Measurements from ENCODE around the gene RIBC2.

Gene RIBC2

DNA sequence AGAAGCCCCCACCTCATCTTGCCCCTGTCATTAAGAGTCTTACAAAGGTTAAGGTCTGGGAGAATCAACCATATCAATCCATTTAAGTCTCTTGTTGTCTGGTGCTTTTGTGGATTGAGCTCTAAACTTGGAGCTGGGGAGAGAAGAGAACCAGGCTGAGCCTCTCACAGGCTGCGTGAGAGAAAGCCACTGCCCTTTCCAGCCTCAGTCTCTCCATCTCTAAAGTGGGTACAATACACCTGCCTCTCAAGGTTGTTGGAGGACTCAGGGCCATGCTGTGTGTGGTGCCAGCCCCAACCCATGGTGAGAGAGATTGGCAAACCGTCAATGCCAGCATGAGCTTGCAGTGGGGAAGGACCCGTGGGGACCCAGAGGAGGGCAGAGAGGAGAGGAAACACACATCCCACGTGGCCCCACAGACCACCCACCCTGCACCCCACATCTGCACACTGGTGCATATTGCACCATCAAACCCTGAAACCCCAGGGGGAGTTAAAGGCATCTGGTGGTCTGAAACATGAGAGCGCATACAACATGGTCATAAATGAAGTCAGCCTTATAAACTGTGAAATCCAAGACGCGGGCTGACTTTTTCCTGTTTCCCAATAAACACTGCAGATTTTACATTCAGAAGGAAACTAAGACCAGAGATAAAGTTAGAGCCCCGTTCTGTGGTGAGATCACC is 61.7 kb downstream of the RIBC2 start:
- DNase-seq = no peak

DNA sequence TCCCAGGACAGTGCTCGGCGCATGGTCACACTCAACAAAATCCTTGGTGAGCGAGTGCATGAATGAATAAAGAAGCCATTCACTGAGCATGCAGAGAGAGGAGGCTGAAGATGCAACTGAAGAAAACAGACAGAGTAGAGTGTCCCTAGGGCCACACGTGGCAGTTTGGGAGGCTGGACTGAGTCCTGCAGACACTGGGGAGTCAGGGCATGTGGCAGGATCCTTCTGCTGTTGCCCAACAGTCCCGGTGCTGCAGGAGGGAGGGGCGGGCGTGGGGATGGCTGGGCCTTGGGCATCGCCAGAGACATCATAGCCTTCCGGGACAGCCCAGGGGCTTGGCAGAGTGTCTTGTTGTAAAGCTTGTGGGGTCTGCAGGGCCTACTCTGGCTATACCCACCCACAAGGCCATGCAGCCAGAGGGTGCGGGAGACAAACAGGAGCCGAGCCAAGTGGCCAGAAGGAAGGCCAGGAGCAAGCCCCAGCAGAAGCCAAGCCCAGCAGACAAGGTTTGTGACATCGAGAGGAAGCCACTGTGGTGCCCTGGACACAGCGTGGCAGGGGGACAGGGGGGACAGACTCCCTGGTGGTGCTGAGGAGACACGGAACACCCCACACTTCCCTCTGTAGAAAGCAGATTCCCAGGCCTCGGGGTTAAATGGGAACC is 62.5 kb downstream of the RIBC2 start:
- no peak for DNase-seq

GRCh38 chr22:45476814-45477213 is 63.3 kb downstream of the RIBC2 start:
- DNase-seq = no peak

DNA sequence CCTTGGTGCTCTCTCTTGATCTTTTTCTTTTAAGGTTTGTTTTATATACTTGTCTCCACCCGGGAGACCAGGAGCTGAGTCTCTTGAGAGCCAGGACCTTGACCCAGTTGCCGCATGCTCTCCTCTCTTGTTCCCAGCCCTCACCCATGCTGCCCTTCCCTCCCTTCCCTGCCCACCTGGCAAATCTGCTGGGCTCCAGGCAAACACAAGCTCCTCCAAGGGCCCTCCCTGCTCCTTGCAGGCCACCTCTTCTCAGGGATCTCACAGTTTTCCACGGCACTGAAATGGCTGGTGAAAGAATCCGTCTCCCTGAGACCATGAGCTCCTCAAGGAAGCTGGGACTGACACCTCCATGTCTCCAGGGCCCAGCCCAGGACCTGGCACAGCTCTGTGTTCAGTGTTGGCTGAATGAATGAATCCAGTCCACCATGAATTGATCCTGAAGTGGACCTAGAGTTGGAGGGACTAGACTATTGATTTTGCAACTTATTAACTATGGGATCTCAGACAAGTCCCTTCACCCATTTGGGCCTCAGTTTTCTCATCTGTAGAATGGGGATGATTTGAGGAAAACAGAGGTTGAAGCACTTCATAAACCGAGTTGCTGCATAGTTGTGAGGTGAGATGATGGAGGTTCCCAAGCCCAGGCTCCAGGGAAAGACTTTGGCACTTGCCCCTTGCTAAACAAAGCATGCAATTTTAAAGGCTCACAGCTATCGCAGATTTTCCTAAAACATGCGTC is 64.0 kb downstream of the RIBC2 start:
- no peak for DNase-seq

GRCh38 chr22:45478108-45478771 is 64.7 kb downstream of the RIBC2 start:
- DNase-seq = no peak

GRCh38 chr22:45480717-45481116 is 67.2 kb downstream of the RIBC2 start:
- no peak for DNase-seq

DNA sequence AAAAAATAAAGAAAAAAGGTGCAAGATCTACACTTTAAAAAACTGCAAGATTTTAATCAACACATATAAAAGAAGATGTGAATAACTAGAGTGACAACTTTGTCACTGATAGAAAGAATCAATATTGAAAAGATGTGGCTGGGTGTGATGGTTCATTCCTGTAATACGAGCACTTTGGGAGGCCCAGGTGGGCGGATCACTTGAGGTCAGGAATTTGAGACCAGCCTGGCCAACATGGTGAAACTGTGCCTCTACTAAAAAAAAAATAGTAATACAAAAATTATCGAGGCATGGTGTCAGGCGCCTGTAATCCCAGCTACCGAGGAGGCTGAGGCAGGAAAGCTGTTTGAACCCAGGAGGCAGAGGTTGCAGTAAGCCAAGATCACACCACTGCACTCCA is 68.2 kb downstream of the RIBC2 start:
- DNase-seq = no peak
